Activated CD8-positive, alpha-beta memory T cell treated with anti-CD3 and anti-CD28 coated beads, Interleukin-2, amount 50 U/mL, for 48 hours (primary cell): ENCODE results near the gene MTF1.

ENCODE experiments used
- DNase-seq: peaks from one replicate; pipeline ENCODE4 v3.0.0-alpha.2; 2020

MTF1 gene

GRCh38 chr1:37866491-37866890 lies 7.1 kb upstream of the MTF1 start:
- no peak for DNase-seq

DNA sequence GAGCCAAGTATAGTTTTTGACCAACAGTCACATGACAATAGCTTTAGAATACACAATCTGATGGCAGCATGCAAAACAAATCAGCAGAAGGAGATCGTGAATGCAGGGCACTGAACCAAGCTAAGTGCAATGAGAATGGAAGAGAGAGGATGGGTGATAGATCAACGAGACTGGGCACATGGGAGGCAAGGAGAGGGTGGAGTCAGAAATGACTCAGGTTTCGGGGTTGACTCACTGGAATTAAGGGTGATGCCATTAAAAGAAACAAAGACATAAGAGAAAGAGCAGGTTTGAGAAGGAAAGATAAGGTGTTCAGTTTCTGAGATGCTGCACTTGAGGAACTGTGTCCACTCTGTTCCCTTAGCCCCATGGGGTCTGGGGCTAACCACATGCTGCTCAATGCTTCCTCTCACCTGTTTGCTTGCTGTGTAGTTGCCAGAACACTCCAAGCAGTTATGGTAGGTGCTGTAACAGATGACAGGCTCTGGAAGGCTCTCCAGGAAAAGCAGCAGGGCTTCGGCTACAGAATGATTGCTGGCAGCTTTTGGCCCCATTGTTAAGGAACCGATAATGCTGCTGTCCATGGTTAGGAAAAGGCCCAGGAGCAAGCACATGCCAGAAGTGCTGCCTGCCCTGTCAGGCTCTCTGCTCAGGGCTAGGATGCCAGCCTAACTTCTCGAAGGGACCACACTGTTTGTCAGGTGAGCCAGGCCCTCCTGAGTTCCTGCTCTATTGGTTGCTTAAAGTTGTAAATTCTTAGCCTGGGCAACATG lies 6.1 kb upstream of the MTF1 start:
- DNase-seq = no peak

GRCh38 chr1:37862330-37862729 lies 2.9 kb upstream of the MTF1 start:
- DNase-seq = no peak

GRCh38 chr1:37861151-37861550 lies 1.8 kb upstream of the MTF1 start:
- no peak for DNase-seq

- no peak for DNase-seq
Measured at GRCh38 chr1:37860346-37860666, 914 bp upstream of the MTF1 start.

GRCh38 chr1:37858931-37859506 lies 373 bp downstream of the MTF1 start:
- DNase-seq = peak; percentile 62

DNA sequence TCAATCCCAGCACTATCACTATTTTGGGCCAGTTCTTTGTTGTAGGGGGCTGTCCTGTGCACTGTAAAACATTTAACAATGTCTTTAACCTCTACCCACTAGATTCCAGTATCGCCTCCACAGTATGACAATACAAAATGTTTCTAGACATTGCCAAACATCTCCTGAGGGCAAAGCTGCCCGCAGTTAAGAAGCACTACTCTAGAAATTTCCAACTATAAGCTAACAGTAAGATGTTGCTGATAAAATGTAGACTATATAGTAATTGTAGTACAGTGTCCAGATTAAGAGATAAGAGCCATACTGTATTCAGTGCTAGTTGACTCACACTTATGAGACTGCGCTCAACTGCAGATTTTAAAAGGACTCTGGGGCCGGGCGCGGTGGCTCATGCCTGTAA lies 5.0 kb downstream of the MTF1 start:
- DNase-seq = no peak

- no peak for DNase-seq
Measured at GRCh38 chr1:37853157-37853556, 6.2 kb downstream of the MTF1 start.

- no peak for DNase-seq
Measured at GRCh38 chr1:37851782-37852210, 7.6 kb downstream of the MTF1 start.

DNA sequence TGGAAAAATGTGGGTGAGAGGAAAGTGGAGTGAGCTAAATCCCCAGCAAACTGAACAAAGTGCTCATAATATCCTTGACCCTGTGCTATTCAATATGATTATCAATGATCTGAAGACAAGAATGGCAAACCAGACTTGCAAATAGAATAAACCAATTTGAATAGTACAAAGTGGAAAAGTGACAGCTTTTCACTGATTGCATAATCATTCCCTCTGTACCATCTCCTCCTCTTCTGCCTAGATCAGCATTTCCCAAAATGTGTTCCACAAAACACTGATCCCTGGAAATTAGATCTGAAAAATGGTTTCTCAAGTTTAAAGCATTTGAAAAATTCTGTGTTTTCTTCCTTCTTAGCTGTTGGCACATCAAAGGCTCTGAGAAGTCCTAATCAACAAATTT lies 8.1 kb downstream of the MTF1 start:
- no peak for DNase-seq

- no peak for DNase-seq
Measured at GRCh38 chr1:37850352-37850955, 8.9 kb downstream of the MTF1 start.

DNA sequence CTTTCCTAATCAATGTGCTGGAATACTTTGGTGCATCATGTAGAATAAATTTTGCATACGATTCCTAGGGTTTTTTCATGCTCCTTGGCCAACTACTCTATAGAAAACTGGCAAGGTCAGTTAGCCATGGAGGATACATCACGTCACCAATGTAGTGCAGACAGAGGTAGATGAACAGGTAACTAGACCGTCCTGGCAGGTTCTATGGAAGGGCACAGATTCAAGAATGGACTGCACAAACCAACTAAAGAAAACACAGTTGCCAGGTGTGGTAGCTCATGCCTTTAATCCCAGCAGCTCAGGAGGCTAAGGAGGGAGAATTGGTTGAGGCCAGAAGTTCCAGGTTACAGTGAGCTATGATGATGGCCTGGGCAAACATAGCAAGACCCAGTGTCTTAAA lies 9.9 kb downstream of the MTF1 start:
- DNase-seq = no peak

GRCh38 chr1:37846647-37847339 lies 12.6 kb downstream of the MTF1 start:
- no peak for DNase-seq

DNA sequence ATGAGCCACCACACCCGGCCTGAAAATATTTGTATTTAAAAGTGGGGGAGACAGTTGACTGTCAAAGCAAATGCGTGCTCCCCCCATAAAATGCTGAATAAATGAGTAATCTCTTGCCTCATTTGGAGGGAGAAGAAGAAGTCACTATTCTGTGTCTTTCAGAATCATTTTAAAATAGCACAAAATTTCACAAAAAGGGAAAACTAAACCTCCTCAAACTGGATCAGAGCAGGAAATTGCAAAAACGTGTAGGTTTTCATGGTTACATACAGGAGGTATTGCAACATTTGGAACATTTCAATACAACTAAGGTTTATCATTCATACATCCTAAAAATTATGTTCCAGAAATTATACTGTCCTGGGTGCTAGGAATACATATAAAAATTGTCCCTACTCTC lies 13.6 kb downstream of the MTF1 start:
- no peak for DNase-seq

DNA sequence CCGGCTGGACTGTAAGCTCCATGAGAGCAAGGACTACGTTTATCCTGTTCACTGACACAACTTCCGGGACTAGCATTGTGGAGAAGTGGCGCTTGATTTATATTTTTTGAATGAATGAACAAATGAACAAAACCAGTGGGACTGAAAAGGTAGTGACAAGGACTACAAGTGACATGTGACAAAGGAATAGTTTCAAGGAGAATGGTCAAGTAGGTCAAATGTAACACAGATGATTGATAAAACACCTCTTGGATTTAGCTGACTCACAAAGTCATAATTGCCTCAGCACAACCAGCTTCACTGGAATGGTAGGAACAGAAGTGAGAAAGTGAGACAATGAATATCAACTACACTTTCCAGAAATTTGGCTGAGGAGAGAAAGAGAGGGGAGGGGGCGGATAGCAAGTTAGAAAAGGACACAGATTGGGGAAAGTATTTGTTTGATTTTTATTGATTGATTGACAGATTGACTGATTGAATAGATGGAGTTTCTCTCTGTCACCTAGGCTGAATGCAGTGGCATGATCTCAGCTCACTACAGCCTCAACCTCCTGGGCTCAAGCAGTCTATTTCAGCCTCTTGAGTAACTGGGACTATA lies 14.2 kb downstream of the MTF1 start:
- DNase-seq = no peak

DNA sequence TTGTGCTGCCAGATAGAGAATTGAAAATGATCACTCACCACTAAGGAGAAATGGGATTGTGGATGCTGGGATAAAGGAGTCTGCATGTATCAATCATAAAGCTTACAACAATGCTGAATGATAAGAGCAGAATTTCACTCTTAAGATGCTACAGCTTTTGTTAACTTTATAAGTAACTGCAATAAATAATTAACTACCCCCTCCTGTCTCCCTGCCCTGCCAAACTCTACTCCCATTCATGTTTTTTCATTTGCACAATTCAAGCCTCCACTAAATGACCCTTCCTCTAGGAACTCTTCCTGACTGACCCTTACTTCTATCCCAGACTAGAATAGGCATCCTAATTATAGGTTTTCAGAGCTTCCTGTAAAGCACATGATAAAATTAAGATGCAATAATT lies 14.9 kb downstream of the MTF1 start:
- no peak for DNase-seq

- DNase-seq = no peak
Measured at GRCh38 chr1:37841652-37842051, 17.7 kb downstream of the MTF1 start.

DNA sequence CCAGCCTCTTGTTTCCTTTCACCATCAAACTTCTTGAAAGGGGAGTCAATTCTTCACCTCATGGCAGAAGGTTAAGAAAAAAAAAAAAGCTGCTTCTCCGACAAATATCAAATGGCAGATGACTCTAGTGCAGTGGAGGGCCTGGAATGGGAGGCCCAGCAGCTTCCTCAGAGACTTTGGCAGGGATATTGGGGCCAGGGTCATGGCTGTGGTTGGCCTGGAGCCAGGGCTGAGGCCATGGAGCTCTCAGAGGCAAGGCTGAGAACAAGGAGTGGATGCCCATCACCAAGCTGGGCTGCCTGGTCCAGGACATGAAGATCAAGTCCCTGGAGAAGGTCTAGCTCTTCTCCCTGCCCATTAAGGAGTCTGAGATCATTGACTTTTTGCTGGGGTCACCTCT lies 18.7 kb downstream of the MTF1 start:
- DNase-seq = no peak

GRCh38 chr1:37839676-37840075 lies 19.7 kb downstream of the MTF1 start:
- no peak for DNase-seq

GRCh38 chr1:37836788-37837187 lies 22.6 kb downstream of the MTF1 start:
- no peak for DNase-seq

DNA sequence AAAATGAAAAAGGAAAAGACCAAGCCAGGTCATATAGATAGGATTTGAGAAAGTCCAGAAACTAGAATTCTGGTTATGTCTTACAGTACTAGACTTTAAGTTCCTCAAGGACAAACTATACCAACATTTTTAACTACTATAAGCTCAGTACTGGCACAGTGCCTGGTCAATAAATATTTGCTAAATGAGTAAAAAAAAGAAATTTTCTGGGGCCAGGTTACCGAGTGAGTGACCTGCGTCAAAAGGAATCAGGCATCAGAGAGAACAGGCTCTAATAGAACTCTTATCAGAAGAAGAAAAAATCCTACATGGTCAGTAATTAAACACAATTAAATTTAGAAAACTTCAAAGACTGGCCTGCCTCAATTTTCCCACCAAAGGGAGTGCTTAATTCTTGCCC lies 27.6 kb downstream of the MTF1 start:
- no peak for DNase-seq

- DNase-seq = no peak
Measured at GRCh38 chr1:37831109-37831508, 28.3 kb downstream of the MTF1 start.

- no peak for DNase-seq
Measured at GRCh38 chr1:37828410-37829074, 30.9 kb downstream of the MTF1 start.
